Sigmoid colon (tissue), 7 donors: Measurements from ENCODE around the gene HFM1. TPM values are rescaled to one million over a fixed set of nuclear protein-coding genes. Genes with fewer than 3 reads are reported as not detected.
A peak's percentile ranks its signal among the peaks of the same experiment; 100 is the strongest.

ENCODE experiments used
- DNase-seq: peaks from one replicate; pipeline ENCODE4 v3.0.0-alpha.2; 2019
- H3K27ac ChIP-seq, 4 donors: fragments of 200-600 bp; sonication (generic); one replicate each; pipeline ENCODE4 v1.5.1; 2016 to 2019; ENCODE audit warnings: mild to moderate bottlenecking in 1 of 4
- H3K27me3 ChIP-seq, 3 donors: fragments of 200-600 bp; sonication (generic); one replicate each; pipeline ENCODE4 v1.5.1; 2019; ENCODE audit warnings: mild to moderate bottlenecking in 1 of 3
- H3K36me3 ChIP-seq, 4 donors: fragments of 200-600 bp; sonication (generic); one replicate each; pipeline ENCODE4 v1.5.1; 2016 to 2019
- H3K4me1 ChIP-seq, 4 donors: fragments of 200-600 bp; sonication (generic); one replicate each; pipeline ENCODE4 v1.5.1; 2017 to 2019
- H3K4me3 ChIP-seq, 4 donors: fragments of 200-600 bp; sonication (generic); one replicate each; pipeline ENCODE4 v1.5.1; 2017 to 2019; ENCODE audit warnings: mild to moderate bottlenecking in 2 of 4, moderate library complexity in 1 of 4
- H3K9me3 ChIP-seq, 4 donors: fragments of 200-600 bp in 3 of 4; sonication (generic) in 3 of 4; one replicate each; pipeline versions ENCODE4 v1.5.1 to v1.6.1; 2013 to 2019
- EP300 ChIP-seq, 4 donors: sonication (generic); formaldehyde crosslinking; IDR thresholded peaks; one replicate each; pipeline ENCODE4 v1.6.1; 2017; ENCODE audit warnings: antibody characterized with exemption in 4 of 4
- POLR2A ChIP-seq, 2 donors: fragments of 450-650 bp; IDR thresholded peaks; one replicate each; pipeline ENCODE4 v1.6.1; 2016; ENCODE audit warnings: antibody characterized with exemption in 2 of 2, mild to moderate bottlenecking in 2 of 2, moderate library complexity in 2 of 2
- POLR2AphosphoS5 ChIP-seq, 4 donors: sonication (generic); formaldehyde crosslinking; IDR thresholded peaks; one replicate each; pipeline ENCODE4 v1.6.1; 2017; ENCODE audit warnings: antibody characterized with exemption in 4 of 4
- WGBS, 2 donors: extraction: QIAGEN DNeasy Blood & Tissue Kit; methylation state at CpG; one replicate each; pipeline ENCODE4 v1.1.7; 2013; 5-methylcytosine and 5-hydroxymethylcytosine counted together
- intact Hi-C: fragments of 100-400 bp; cut with DNase I; formaldehyde crosslinking; loops from one replicate; pipeline ENCODE4 v1.15.1; 2023
- polyA plus RNA-seq, 3 donors: library from polyadenylated mRNA; stranded (reverse); fragments of 200-250 nt; gene quantifications; one replicate each; pipeline ENCODE4 v1.2.3, GENCODE V29; 2013
- total RNA-seq, 4 donors: library from RNA; depleted of rRNA; stranded (reverse); fragments of >200 nt; gene quantifications; one replicate each; pipeline ENCODE4 v1.1.0, GENCODE V29; 2016
- TF ChIP-seq, protein P1 (sequence below), 4 experiments: fragments of 450-650 bp in 3 of 4; fragments of 200-600 bp in 1 of 4; IDR thresholded peaks; one replicate each; pipeline ENCODE4 v1.5.1; 2016 to 2019; ENCODE audit warnings: antibody characterized with exemption in 4 of 4, mild to moderate bottlenecking in 3 of 4, moderate library complexity in 2 of 4
- donor health status: healthy with polysubstance abuse.
- donor health status: Bipolar disorder and iron deficiency.
- donor health status: healthy.

HFM1 gene
- total and polyA plus RNA-seq, 7 donors: 0.16 to 5.8 (median 3.0) TPM; not detected in 2

DNA sequence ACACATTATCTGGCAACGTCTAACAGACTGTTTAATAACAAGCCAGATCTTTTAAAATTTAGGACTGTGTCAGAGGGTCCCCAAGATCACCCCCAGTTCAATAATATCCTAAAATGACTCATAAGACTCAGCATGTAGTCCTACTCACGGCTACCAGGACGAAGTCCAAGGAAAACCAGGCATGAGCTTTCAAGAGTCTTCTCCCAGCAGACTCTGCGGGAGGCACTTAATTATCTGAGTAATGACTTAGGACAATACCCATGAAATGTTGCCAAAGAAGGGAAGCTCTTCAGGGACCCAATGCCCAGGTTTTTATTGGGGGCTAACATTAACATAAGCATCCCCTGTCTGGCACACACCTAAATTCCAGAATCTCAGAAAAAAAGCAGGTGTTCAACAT lies 7.0 kb downstream of the HFM1 start:
- WGBS, 2 donors: 62 to 64% methylated on average over 4 of the region's 4 CpGs
- no peaks in the 10 kb centered on the region for H3K9me3 ChIP-seq
- no peak for DNase-seq
- peaks cover 0 to 13% (median 8%) of the 10 kb centered on the region in 4 donors for H3K4me1 ChIP-seq
- H3K27ac ChIP-seq: peak overlapping the region in 2 of 4 donors; percentile 38 to 55
- H3K27me3 ChIP-seq: no peaks in the 10 kb centered on the region
- H3K4me3 ChIP-seq: no peak overlapping the region
- no peaks in the 10 kb centered on the region for H3K36me3 ChIP-seq
- TF ChIP-seq EP300 (IDR thresholded peaks at IDR 0.05): no peak
- TF ChIP-seq, protein P1, sequence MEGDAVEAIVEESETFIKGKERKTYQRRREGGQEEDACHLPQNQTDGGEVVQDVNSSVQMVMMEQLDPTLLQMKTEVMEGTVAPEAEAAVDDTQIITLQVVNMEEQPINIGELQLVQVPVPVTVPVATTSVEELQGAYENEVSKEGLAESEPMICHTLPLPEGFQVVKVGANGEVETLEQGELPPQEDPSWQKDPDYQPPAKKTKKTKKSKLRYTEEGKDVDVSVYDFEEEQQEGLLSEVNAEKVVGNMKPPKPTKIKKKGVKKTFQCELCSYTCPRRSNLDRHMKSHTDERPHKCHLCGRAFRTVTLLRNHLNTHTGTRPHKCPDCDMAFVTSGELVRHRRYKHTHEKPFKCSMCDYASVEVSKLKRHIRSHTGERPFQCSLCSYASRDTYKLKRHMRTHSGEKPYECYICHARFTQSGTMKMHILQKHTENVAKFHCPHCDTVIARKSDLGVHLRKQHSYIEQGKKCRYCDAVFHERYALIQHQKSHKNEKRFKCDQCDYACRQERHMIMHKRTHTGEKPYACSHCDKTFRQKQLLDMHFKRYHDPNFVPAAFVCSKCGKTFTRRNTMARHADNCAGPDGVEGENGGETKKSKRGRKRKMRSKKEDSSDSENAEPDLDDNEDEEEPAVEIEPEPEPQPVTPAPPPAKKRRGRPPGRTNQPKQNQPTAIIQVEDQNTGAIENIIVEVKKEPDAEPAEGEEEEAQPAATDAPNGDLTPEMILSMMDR (IDR thresholded peaks at IDR 0.05): no peak
- TF ChIP-seq POLR2AphosphoS5 (IDR thresholded peaks at IDR 0.05): no peak
- no peak for TF ChIP-seq POLR2A (IDR thresholded peaks at IDR 0.05)
- intact Hi-C loops: no loop called here

DNA sequence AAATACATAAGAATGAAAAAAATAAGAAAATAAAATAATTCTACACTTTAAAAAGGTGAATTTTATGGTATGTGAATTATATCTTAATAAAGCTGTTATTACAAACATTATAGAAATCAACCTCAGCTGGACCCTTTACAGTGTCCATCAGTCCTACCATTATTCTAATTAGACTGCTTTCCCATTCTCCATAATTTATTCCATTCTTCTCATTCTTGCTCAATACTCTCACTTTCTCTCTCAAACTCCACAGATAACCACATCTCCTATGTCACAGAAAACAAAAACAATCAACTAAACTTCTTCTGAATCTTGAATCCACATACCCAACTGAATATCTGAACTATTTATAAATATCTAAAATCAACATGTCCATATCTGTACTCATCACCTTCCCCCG lies 11.6 kb downstream of the HFM1 start:
- WGBS, 2 donors: 88 to 89% methylated on average over 1 of the region's 1 CpG
- Histone ChIP-seq H3K27ac (no peak overlapping the region), H3K27me3 (no peaks in the 10 kb centered on the region), H3K9me3 (no peaks in the 10 kb centered on the region), H3K36me3 (no peaks in the 10 kb centered on the region), H3K4me1 (peaks cover 0 to 10% (median 7%) of the 10 kb centered on the region in 4 donors), H3K4me3 (no peak overlapping the region)
- DNase-seq: no peak
- intact Hi-C loops: no loop called here
- TF ChIP-seq POLR2AphosphoS5 (IDR thresholded peaks at IDR 0.05) (no peak), POLR2A (IDR thresholded peaks at IDR 0.05) (no peak), EP300 (IDR thresholded peaks at IDR 0.05) (no peak)
- TF ChIP-seq, protein P1 (IDR thresholded peaks at IDR 0.05): no peak

DNA sequence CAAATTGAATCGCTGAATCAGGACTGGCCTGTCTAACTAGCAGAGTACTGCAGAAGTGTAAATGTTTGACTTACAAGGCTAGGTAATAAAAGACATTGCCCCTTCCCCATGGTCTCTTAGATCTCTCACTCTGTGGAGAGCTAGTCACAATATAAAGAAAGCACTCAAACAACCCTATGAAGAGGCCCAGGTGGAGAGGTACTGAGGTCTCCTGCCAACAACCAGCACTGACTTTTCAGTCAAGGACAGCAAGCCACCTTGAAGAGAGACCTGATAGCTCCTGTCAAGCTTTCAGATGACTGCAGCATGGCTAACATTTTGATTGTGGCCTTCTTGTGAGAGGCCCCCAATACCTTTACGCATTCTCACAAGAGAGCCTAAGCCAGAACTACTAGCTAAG lies 18.5 kb downstream of the HFM1 start:
- H3K9me3 ChIP-seq: no peaks in the 10 kb centered on the region
- TF ChIP-seq POLR2A (IDR thresholded peaks at IDR 0.05) (no peak), POLR2AphosphoS5 (IDR thresholded peaks at IDR 0.05) (no peak), EP300 (IDR thresholded peaks at IDR 0.05) (no peak)
- TF ChIP-seq, protein P1 (IDR thresholded peaks at IDR 0.05): no peak
- H3K27ac ChIP-seq: no peak overlapping the region
- no peak overlapping the region for H3K4me3 ChIP-seq
- 62 to 76% methylated on average over 2 of the region's 2 CpGs for WGBS, 2 donors
- no peaks in the 10 kb centered on the region for H3K4me1 ChIP-seq
- DNase-seq: no peak
- no peaks in the 10 kb centered on the region for H3K36me3 ChIP-seq
- H3K27me3 ChIP-seq: no peaks in the 10 kb centered on the region
- intact Hi-C loops: no loop called here

DNA sequence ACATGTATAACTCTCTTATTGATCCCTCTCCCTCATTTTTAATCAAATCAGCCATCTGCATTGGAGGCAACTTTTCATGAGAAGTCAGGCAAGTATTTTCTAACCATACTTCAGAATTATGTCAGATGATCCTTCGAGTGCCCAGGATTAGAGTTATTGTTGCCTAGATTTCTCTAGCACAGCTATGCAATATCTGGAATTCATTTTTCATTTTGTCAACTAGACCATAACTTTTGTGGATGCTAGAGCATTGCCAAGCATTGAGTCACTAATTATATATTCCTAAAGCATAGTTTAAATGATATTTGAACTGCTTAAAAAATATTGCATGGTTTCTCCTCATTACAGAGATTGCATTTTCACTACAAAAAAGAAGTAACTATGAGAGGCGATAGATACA lies 21.2 kb downstream of the HFM1 start:
- Histone ChIP-seq H3K4me3 (no peak overlapping the region), H3K36me3 (no peaks in the 10 kb centered on the region), H3K27ac (no peak overlapping the region), H3K9me3 (no peaks in the 10 kb centered on the region), H3K27me3 (no peaks in the 10 kb centered on the region), H3K4me1 (no peaks in the 10 kb centered on the region)
- TF ChIP-seq POLR2AphosphoS5 (IDR thresholded peaks at IDR 0.05): no peak
- 85 to 90% methylated on average over 2 of the region's 2 CpGs for WGBS, 2 donors
- intact Hi-C loops: no loop called here
- DNase-seq: no peak

DNA sequence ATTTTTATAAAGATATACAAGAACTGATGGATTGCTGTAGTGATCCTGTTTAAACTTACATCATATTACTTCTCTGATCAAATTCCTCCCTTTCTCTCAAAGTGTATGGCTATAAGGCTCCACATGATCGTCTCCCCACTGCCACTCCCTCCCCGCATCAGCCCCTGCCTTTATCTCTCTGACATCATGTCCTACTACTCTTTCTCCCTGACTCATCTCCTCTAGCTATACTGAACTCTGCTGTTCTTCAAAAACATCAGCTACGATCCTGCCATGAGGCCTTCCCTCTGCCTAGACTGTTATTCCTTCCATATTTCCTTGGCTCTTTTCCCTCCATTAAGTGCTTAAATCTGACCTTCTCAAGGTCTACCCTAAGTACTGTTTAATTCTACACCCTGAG lies 22.8 kb downstream of the HFM1 start:
- no peak for TF ChIP-seq POLR2A (IDR thresholded peaks at IDR 0.05)
- TF ChIP-seq POLR2AphosphoS5 (IDR thresholded peaks at IDR 0.05): no peak
- TF ChIP-seq, protein P1 (IDR thresholded peaks at IDR 0.05): no peak
- TF ChIP-seq EP300 (IDR thresholded peaks at IDR 0.05): no peak
- intact Hi-C loops: no loop called here
- Histone ChIP-seq H3K4me1 (no peaks in the 10 kb centered on the region), H3K27ac (no peak overlapping the region), H3K9me3 (no peaks in the 10 kb centered on the region), H3K36me3 (no peaks in the 10 kb centered on the region), H3K4me3 (no peak overlapping the region), H3K27me3 (no peaks in the 10 kb centered on the region)
- 78 to 81% methylated on average over 3 of the region's 3 CpGs for WGBS, 2 donors
- DNase-seq: no peak
